Measurements from ENCODE around the gene BCL7A. TPM values are rescaled to one million over a fixed set of nuclear protein-coding genes. Genes with fewer than 3 reads are reported as not detected.
"Not testable (repeated sequence)": the region's sequence is repeated elsewhere in the genome, so short reads cannot be mapped to it uniquely, and the experiment has no call there.

The BCL7A gene
- total RNA-seq, 1 donor: 4.7 TPM

GRCh38 chr12:122054842-122055520 is 33.3 kb downstream of the BCL7A start:
- Histone ChIP-seq H2AFZ (ENCODE audit: low read length) (no peak overlapping the region), H3K4me2 (ENCODE audit: insufficient read depth, low read length) (peak overlapping the region; percentile 66), H3K9me3 (ENCODE audit: low read depth, low read length) (no peaks in the 10 kb centered on the region), H4K20me1 (ENCODE audit: insufficient read depth, low read length) (no peaks in the 10 kb centered on the region), H3K4me1 (ENCODE audit: insufficient read depth, low read length) (peaks cover 14% of the 10 kb centered on the region), H3K27me3 (ENCODE audit: insufficient read depth, low read length) (no peaks in the 10 kb centered on the region), H3K27ac (ENCODE audit: low read depth, low read length) (peak overlapping the region; percentile 20), H3K4me3 (ENCODE audit: insufficient read depth, low read length) (no peak overlapping the region), H3K36me3 (ENCODE audit: insufficient read depth, low read length) (peaks cover 20% of the 10 kb centered on the region), H3K79me2 (ENCODE audit: insufficient read depth, low read length) (no peaks in the 10 kb centered on the region)
- peak; percentile 23 for DNase-seq (ENCODE audit: insufficient read length, low spot score, missing footprints)
- TF ChIP-seq CTCF (IDR thresholded peaks at IDR 0.05; ENCODE audit: extremely low read depth, low read depth, low read length): no peak

- H3K27ac ChIP-seq (ENCODE audit: low read depth, low read length); H3K9me3 ChIP-seq (ENCODE audit: low read depth, low read length); H3K4me2 ChIP-seq (ENCODE audit: insufficient read depth, low read length); H3K4me3 ChIP-seq (ENCODE audit: insufficient read depth, low read length); H2AFZ ChIP-seq (ENCODE audit: low read length); H3K4me1 ChIP-seq (ENCODE audit: insufficient read depth, low read length); H4K20me1 ChIP-seq (ENCODE audit: insufficient read depth, low read length); H3K27me3 ChIP-seq (ENCODE audit: insufficient read depth, low read length); DNase-seq (ENCODE audit: insufficient read length, low spot score, missing footprints); H3K79me2 ChIP-seq (ENCODE audit: insufficient read depth, low read length): not testable (repeated sequence)
- peaks cover 20% of the 10 kb centered on the region for H3K36me3 ChIP-seq (ENCODE audit: insufficient read depth, low read length)
Observed at GRCh38 chr12:122056406-122056805, 34.7 kb downstream of the BCL7A start.

GRCh38 chr12:122057007-122057735 is 35.5 kb downstream of the BCL7A start:
- Histone ChIP-seq H3K79me2 (ENCODE audit: insufficient read depth, low read length) (no peaks in the 10 kb centered on the region), H3K4me2 (ENCODE audit: insufficient read depth, low read length) (no peak overlapping the region), H3K9me3 (ENCODE audit: low read depth, low read length) (no peaks in the 10 kb centered on the region), H3K4me3 (ENCODE audit: insufficient read depth, low read length) (no peak overlapping the region), H4K20me1 (ENCODE audit: insufficient read depth, low read length) (no peaks in the 10 kb centered on the region), H3K27ac (ENCODE audit: low read depth, low read length) (no peak overlapping the region), H3K36me3 (ENCODE audit: insufficient read depth, low read length) (peaks cover 20% of the 10 kb centered on the region), H2AFZ (ENCODE audit: low read length) (no peak overlapping the region), H3K27me3 (ENCODE audit: insufficient read depth, low read length) (no peaks in the 10 kb centered on the region), H3K4me1 (ENCODE audit: insufficient read depth, low read length) (peaks cover 4% of the 10 kb centered on the region)
- no peak for TF ChIP-seq CTCF (IDR thresholded peaks at IDR 0.05; ENCODE audit: extremely low read depth, low read depth, low read length)
- peak; percentile 21 for DNase-seq (ENCODE audit: insufficient read length, low spot score, missing footprints)

GRCh38 chr12:122057769-122058168 is 36.1 kb downstream of the BCL7A start:
- no peaks in the 10 kb centered on the region for H4K20me1 ChIP-seq (ENCODE audit: insufficient read depth, low read length)
- no peak overlapping the region for H2AFZ ChIP-seq (ENCODE audit: low read length)
- TF ChIP-seq CTCF (IDR thresholded peaks at IDR 0.05; ENCODE audit: extremely low read depth, low read depth, low read length): no peak
- H3K9me3 ChIP-seq (ENCODE audit: low read depth, low read length): no peaks in the 10 kb centered on the region
- no peak overlapping the region for H3K27ac ChIP-seq (ENCODE audit: low read depth, low read length)
- peaks cover 20% of the 10 kb centered on the region for H3K36me3 ChIP-seq (ENCODE audit: insufficient read depth, low read length)
- no peak overlapping the region for H3K4me3 ChIP-seq (ENCODE audit: insufficient read depth, low read length)
- DNase-seq (ENCODE audit: insufficient read length, low spot score, missing footprints): peak; percentile 34
- no peaks in the 10 kb centered on the region for H3K27me3 ChIP-seq (ENCODE audit: insufficient read depth, low read length)
- no peak overlapping the region for H3K4me2 ChIP-seq (ENCODE audit: insufficient read depth, low read length)
- H3K79me2 ChIP-seq (ENCODE audit: insufficient read depth, low read length): no peaks in the 10 kb centered on the region
- H3K4me1 ChIP-seq (ENCODE audit: insufficient read depth, low read length): peaks cover 6% of the 10 kb centered on the region
